IPS DF 4.7 (cell line): ENCODE results near the gene CDH13.

Experiments
- DNase-seq: peaks from one replicate; pipeline ENCODE4 v3.0.0-alpha.2; 2013; ENCODE audit warnings: low spot score; ENCODE audit errors: extremely low read depth

The CDH13 gene

GRCh38 chr16:83220066-83220465 lies 593.3 kb downstream of the CDH13 start:
- DNase-seq: no peak

DNA sequence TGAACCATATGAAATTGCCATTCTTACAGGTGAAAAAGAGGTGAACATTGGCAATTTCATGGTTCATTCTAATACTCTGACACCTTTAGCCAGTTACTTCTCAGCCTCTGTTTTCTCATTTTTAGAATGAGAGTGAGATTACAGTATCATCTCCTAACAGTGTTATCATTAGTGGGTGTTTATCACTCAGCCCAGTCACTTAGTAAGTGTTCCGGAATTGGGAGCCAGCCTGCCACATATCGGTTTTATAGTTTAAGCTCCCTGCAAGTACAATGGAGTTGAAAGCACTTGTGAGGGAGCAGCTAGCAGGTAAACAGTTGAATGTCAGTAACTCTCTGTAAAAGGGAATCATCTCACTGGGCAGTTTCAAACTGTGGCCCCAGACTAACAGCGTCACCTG lies 597.9 kb downstream of the CDH13 start:
- DNase-seq: no peak

GRCh38 chr16:83227336-83227735 lies 600.6 kb downstream of the CDH13 start:
- no peak for DNase-seq

DNA sequence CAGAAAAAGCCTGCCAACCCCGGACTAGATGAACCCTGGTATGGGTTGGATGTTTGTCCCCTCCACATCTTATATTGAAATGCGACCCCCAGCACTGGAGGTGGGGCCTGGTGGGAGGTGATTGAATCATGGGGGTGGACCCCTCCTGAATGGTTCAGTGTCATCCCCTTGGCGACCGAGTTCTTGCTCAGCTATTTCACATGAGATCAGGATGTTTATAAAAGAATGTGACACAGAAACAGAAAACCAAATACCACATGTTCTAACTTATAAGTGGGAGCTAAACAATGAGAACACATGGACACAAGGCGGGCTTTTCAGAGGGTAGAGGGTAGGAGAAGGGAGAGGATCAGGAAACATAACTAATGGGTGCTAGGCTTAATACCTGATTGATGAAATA lies 605.0 kb downstream of the CDH13 start:
- no peak for DNase-seq

DNA sequence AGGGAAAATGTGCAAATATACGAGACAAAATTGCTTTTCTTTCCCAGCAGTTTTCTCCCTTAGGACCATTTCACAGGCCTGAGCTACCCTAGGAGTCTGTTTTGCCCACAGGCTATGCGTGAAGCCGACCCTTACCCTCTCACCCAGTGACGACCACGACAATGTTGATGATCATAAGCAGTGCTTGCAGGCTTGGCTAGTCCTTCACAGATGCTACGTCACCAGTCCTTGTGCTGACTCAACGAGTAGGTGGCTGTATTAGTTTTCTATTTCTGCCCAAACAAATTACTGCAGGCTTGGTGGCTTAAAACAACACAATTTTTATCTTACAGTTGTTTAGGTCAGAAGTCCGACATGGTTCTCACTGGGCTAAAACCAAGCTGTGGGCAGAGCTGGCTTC lies 606.4 kb downstream of the CDH13 start:
- DNase-seq: no peak

GRCh38 chr16:83238949-83239691 lies 612.4 kb downstream of the CDH13 start:
- DNase-seq: no peak

DNA sequence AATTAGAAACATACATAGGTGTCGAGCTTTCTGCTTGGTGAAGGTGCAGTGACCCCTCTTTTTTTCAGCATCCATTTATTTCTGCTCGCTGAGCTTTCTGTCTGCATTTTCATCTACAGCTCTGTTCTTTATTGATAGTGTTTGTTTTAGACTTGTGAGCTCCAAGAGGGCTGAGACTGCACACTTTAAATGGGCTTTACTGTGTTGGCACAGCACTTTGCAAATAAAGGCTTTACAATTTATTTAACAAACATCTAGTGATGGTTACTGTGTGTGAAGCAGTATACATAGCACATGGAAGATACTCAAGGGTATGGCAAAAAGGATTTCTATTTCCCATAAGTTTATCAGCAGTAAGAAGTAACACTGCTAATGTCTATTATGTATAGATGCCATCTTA lies 617.3 kb downstream of the CDH13 start:
- DNase-seq: no peak

DNA sequence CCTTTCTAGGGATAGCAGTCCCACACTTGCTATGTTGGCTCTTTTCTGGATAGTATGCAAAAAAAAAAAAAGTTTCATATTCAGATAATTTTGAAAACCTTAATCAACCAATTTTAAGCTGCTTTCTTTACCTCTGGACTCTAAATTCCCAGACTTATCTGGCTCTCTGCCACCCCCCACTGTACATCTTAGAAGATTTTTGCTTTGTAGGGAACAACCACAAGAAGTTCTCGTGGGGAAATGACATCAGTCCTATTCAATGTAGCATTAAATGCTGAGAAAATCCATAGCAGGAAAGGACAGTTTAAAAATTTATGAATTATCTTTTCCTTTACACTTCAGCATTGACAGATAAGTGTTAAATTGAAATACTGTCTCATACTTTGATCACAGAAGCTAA lies 618.3 kb downstream of the CDH13 start:
- no peak for DNase-seq

DNA sequence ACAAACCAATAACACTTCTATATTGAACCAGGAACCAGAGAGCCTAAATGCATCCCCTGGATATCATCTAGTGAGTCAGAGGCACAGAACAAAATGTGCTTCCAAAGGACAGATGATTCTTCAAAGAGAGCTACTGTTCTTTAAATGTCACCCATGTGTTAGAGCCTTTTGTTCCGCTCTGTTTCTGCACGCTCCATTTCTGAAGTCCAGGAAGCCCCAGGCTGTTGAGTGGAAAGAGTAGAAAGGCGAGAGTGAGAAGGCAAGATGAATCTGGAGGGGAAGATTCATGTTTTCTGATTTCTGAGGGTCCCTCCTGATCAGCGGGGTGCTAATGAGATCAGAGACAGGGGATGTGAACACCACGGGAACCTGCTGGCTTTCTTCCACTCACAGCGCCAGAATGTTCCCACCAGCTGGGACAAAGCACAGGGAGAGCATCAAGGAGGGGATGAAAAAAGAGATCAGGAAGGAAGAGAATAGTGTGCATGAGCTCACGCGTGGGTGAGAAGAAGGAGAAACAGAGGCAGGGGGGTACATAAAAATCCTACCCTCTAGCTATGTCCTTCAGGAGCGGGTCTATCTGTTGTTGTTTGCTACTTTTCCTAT lies 621.1 kb downstream of the CDH13 start:
- DNase-seq: no peak

DNA sequence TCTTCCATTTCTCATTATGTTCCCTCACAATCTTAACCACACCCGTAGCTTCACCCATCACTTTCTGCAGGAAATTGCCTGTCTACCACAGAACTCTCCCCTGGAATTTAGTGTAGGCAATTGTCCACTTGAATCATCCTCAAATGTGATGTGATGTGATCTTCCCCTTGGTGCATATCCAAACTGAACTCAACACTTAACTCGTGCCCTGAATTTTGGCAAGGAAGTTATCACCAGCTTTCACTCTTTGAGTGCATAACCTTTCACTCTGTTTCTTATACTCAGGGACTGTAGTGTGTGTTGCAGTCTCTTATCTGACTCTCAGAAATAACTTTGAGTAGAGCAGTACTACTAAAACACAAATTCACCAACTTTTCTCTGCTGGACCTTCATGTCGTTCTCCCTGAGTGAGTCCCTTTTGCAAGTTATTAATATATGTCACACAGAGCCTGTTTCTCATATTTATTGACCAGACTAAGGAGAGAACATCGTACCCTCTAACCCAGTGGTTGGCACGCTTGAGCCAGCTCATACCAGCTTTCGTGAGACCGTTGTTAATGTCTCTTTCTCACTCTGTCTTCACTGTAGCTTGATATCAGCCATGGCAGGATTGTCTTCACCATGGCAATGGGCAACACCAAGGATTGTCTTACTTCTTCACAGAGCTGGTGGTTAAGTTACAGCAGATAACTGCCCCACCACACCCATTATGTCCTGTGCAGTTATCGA lies 622.1 kb downstream of the CDH13 start:
- no peak for DNase-seq

DNA sequence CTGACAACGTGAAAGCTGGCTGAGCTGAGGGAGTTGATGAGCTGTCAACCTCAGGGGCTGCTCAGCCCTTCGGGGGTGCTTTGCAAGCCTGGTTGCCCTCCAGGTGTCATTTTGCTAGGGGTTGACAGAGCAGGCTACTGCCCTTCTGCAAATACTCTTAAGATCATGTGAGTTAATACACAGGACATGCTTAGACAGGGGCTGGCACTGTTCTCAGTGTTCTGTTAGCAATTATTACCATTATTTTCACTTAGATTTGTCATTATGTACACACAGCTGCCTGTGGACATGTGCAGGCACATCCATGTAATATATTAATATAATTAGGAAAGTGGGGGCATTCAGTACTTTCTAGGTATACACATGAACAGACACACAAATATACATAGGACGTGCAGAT lies 626.8 kb downstream of the CDH13 start:
- DNase-seq: no peak

DNA sequence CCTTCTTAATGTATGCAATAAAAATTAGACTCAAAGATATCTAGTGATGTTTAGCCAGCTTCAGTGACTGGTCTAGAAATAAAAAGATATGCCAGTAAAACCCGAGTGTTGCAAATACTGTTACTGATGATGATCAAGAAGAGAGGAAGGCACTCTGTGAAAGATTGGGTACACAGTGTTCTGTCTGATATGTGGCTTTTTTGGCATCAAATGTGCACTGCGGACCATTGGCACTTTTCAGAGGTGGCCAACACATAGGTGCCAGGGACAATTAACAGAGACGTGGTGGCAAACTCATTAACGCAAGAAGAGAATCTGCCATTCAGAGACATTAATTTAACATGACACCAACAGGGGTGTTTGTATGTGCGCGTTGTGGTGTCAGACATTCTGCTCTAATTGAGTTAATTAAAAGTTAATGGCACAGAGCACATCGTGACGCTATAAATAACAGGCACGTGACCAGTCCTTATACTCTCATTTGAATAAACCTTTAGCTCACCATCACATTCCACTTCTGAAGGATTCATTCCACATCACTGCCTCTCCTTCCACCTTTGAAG lies 631.7 kb downstream of the CDH13 start:
- DNase-seq: no peak

DNA sequence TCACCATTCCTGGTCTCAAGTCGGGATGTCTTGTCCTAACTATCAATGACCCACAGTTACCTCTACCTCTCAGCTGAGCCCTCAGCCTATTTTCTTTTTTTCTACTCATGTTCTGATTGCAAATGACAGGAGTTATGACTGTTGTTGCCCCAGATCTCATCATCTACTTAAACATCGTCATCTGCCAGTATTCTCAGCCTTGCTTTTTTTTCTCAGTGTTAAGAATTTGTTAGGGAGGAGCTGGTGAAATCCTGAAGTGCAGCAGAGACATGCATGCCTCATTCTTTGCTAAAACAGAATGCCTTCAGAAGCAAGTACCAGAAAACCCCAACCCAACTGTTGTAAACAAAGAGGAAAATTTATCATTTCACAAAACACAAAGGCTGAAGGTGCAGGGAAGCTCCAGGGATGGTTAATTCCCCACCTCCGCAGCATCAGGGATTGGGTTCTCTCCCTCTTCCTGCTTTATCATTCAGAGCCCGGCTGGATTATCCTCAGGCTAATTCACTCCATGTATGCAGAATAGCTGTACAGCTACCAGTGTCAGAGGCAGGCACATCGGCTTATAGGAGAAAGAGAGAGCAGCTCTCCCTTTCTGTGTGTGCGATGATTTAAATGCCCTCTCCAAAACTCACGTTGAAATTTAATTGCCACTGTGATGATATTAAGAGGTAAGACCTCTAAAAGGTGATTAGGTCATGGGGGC lies 640.2 kb downstream of the CDH13 start:
- no peak for DNase-seq

DNA sequence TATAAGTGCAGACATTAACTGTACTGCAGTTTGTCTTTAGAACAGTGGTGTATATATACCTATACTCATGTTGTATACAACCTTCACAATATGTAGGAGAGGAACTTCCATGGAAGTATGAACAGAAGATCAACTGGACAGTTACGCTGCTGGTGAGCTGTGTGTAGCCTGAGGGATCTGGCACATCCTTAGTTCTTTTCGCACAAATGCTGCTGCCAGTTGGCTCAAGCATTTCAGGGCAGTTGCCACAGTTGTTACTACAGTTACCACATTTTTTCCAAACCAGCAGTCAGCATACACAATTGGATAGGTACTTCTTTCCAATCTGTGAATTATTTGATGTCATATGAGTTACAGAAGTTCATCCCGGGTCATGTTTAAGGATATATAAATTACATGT lies 641.4 kb downstream of the CDH13 start:
- no peak for DNase-seq

DNA sequence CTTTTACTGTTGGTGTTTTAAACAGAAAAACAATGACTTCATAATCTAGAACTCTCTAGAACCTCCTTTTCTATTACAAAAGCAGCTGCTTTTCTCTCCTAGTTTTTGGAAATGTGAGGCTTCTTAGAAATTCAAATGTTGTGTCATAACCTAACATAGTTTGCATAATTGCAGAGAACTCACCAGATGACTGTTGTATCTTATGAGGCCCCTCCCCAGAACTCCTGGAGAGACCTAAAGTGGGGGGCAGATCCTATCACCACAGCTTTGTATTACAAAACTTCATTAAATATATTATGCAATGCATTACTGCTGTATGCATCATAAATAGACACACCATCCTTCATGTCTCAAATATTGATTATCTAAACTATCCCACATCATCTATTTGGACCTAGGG lies 642.3 kb downstream of the CDH13 start:
- no peak for DNase-seq

- DNase-seq: no peak
These were observed 642.8 kb downstream of the CDH13 start for GRCh38 chr16:83269541-83269940.

GRCh38 chr16:83270061-83270460 lies 643.3 kb downstream of the CDH13 start:
- no peak for DNase-seq

DNA sequence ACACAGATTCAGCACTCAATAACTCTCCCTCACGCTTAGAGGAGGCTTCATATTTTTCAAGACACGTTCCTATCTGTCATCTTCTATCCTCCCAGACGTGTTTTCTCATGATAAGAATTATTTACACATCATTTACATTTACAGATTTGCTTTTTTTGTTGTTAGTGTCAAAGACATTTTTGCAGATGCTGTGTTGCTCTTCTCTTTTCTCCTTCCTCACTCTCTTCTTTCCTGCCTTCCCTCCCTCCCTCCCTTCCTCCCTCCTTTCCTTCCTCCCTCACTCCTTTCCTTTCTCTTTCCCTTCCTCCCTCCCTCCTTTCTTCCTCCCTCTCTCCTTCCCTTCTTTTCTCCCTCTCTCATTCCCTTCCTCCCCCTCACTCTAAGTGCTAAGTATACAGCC lies 643.9 kb downstream of the CDH13 start:
- no peak for DNase-seq

- DNase-seq: no peak
These were observed 644.4 kb downstream of the CDH13 start for GRCh38 chr16:83271123-83271522.

DNA sequence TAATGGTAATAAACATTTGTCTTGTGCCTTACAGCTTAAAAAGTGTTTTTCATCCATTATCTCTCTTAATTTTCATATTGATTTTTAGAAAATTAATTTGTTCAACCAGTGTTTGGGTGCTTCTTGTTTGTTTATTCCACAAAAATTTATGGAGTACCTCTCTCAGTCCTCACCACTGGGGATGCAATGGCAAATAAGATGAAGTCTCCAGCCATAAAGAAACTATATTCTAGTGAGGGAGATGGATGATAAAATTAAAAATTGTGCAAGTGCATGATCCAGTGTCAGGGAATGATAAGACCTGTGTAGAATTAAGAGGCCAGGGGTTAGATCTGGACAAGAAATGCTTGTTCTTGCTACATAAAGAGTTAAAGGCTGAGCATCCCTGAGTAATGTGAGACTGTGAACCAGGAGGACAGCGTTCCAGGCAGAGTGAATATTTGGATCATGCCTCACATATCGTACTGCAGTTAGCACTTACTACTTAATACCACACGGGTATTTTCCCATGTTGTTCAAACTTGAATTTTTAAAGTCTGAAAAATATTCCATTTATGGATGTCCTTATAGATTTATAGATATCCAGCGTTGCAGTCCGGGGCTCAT lies 645.3 kb downstream of the CDH13 start:
- DNase-seq: no peak

DNA sequence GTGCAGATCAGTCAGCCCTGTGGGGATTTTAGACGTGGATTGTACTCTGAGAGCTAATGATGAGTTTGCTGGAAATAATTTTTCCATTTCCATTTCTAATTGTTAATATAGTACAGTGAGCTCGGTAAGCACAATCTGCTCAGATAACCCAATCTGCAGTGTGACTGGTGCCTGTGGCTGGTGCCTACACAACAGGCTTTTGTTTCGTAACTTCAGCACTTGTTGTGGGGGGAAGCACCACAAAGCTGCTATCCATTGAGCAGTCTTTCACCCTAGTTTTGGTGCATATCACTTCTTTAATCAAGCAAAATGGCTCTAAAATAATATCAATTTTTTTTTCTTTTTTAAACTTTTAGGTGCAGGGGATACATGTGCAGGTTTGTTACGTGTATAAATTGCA lies 646.1 kb downstream of the CDH13 start:
- DNase-seq: no peak
